CD4-positive, alpha-beta T cell treated with Interleukin-4 for 4 hours (primary cell): ENCODE results near the gene ACSL5.
A peak's percentile ranks its signal among the peaks of the same experiment; 100 is the strongest.
"Not testable (repeated sequence)": the region's sequence is repeated elsewhere in the genome, so short reads cannot be mapped to it uniquely, and the experiment has no call there.

ENCODE experiments used
- DNase-seq: peaks from one replicate; pipeline ENCODE4 v3.0.0-alpha.2; 2020

ACSL5 gene

GRCh38 chr10:112424651-112425050 lies 50.7 kb downstream of the ACSL5 start:
- no peak for DNase-seq

GRCh38 chr10:112426111-112426510 lies 52.2 kb downstream of the ACSL5 start:
- DNase-seq = no peak

- DNase-seq = no peak
These were observed 55.2 kb downstream of the ACSL5 start for GRCh38 chr10:112429147-112429546.

GRCh38 chr10:112429654-112430230 lies 55.8 kb downstream of the ACSL5 start:
- DNase-seq = no peak

- no peak for DNase-seq
These were observed 59.2 kb downstream of the ACSL5 start for GRCh38 chr10:112433136-112433535.

GRCh38 chr10:112434988-112435619 lies 61.2 kb downstream of the ACSL5 start:
- DNase-seq = peak; percentile 28

GRCh38 chr10:112438356-112438755 lies 64.4 kb downstream of the ACSL5 start:
- no peak for DNase-seq

- DNase-seq = no peak
These were observed 67.6 kb downstream of the ACSL5 start for GRCh38 chr10:112441520-112441919.

- no peak for DNase-seq
These were observed 68.1 kb downstream of the ACSL5 start for GRCh38 chr10:112442063-112442462.

GRCh38 chr10:112446055-112446854 lies 72.3 kb downstream of the ACSL5 start:
- DNase-seq = no peak

- peak; percentile 80 for DNase-seq
These were observed 73.1 kb downstream of the ACSL5 start, which contains the start of the genes VTI1A and ZDHHC6 for GRCh38 chr10:112446855-112447619. Gene VTI1A (plus strand): TSS chr10:112447215. CDS start chr10:112447374, 159 bp downstream. Gene ZDHHC6 (minus strand): TSS chr10:112446914. CDS start chr10:112445436, 1,478 bp downstream.

- no peak for DNase-seq
These were observed 73.7 kb downstream of the ACSL5 start for GRCh38 chr10:112447620-112447928.

GRCh38 chr10:112448888-112449287 lies 75.0 kb downstream of the ACSL5 start:
- DNase-seq = no peak

- no peak for DNase-seq
These were observed 81.2 kb downstream of the ACSL5 start for GRCh38 chr10:112454910-112455779.

GRCh38 chr10:112456533-112456932 lies 82.6 kb downstream of the ACSL5 start:
- no peak for DNase-seq

GRCh38 chr10:112460366-112460765 lies 86.5 kb downstream of the ACSL5 start:
- DNase-seq = no peak

GRCh38 chr10:112461029-112461887 lies 87.3 kb downstream of the ACSL5 start:
- no peak for DNase-seq

GRCh38 chr10:112464074-112464473 lies 90.2 kb downstream of the ACSL5 start:
- DNase-seq = not testable (repeated sequence)

GRCh38 chr10:112465299-112465883 lies 91.5 kb downstream of the ACSL5 start:
- DNase-seq = no peak

GRCh38 chr10:112466802-112467201 lies 92.9 kb downstream of the ACSL5 start:
- DNase-seq = no peak

- no peak for DNase-seq
These were observed 93.7 kb downstream of the ACSL5 start for GRCh38 chr10:112467541-112468075.
